Activated T-helper 1 cell treated with anti-CD3 and anti-CD28 coated beads, Interleukin-2, amount 50 U/mL, for 16 hours (primary cell): ENCODE measurements around the gene SGK1.
"Not testable (repeated sequence)": the region's sequence is repeated elsewhere in the genome, so short reads cannot be mapped to it uniquely, and the experiment has no call there.

Source experiments
- DNase-seq, 2 donors: peaks; one replicate each; pipeline ENCODE4 v3.0.0-alpha.2; 2020; ENCODE audit warnings: low read depth in 1 of 2, low spot score in 1 of 2

The SGK1 gene

GRCh38 chr6:134230087-134230700 lies 87.7 kb downstream of the SGK1 start:
- DNase-seq = no peak

- DNase-seq = no peak
These were observed 88.4 kb downstream of the SGK1 start for GRCh38 chr6:134229520-134229919.

- DNase-seq = no peak
These were observed 94.0 kb downstream of the SGK1 start for GRCh38 chr6:134223796-134224420.

GRCh38 chr6:134221250-134221649 lies 96.7 kb downstream of the SGK1 start:
- DNase-seq = no peak

GRCh38 chr6:134217798-134218140 lies 100.1 kb downstream of the SGK1 start:
- no peak for DNase-seq

- no peak for DNase-seq
These were observed 100.7 kb downstream of the SGK1 start for GRCh38 chr6:134217105-134217797.

GRCh38 chr6:134216301-134217010 lies 101.5 kb downstream of the SGK1 start:
- no peak for DNase-seq

- not testable (repeated sequence) for DNase-seq
These were observed 104.5 kb downstream of the SGK1 start for GRCh38 chr6:134213410-134213809.

GRCh38 chr6:134211297-134211696 lies 106.6 kb downstream of the SGK1 start:
- no peak for DNase-seq

GRCh38 chr6:134207421-134207820 lies 110.5 kb downstream of the SGK1 start:
- DNase-seq = no peak

- no peak for DNase-seq
These were observed 112.5 kb downstream of the SGK1 start for GRCh38 chr6:134205366-134205765.

- not testable (repeated sequence) for DNase-seq
These were observed 113.2 kb downstream of the SGK1 start for GRCh38 chr6:134204759-134205158.

- DNase-seq = no peak
These were observed 113.9 kb downstream of the SGK1 start for GRCh38 chr6:134204031-134204430.

- DNase-seq = no peak
These were observed 116.2 kb downstream of the SGK1 start for GRCh38 chr6:134201716-134202115.

GRCh38 chr6:134199848-134200606 lies 117.9 kb downstream of the SGK1 start:
- DNase-seq = no peak

- no peak for DNase-seq
These were observed 119.8 kb downstream of the SGK1 start for GRCh38 chr6:134198093-134198492.

GRCh38 chr6:134197685-134198084 lies 120.2 kb downstream of the SGK1 start:
- DNase-seq = not testable (repeated sequence)

GRCh38 chr6:134196568-134197193 lies 121.2 kb downstream of the SGK1 start:
- no peak for DNase-seq

GRCh38 chr6:134195985-134196384 lies 121.9 kb downstream of the SGK1 start:
- DNase-seq = no peak

- no peak for DNase-seq
These were observed 122.6 kb downstream of the SGK1 start for GRCh38 chr6:134195164-134195906.
